Measurements from ENCODE around the gene RHO. TPM values are rescaled to one million over a fixed set of nuclear protein-coding genes. Genes with fewer than 3 reads are reported as not detected.
A peak's percentile ranks its signal among the peaks of the same experiment; 100 is the strongest.

Gene RHO
- total and polyA plus RNA-seq, 10 of the 15 experiments (the other 5 are each of a cell fraction or from before 2014, with no cell fraction given): not detected

GRCh38 chr3:129577366-129577765, 48.9 kb downstream of the RHO start:
- no peak for FAIRE-seq
- no peak overlapping the region for H3K27ac ChIP-seq (ENCODE audit: control insufficient read depth, insufficient read depth)
- POLR2A ChIA-PET: interaction anchor here (0.7 to 1.1 kb wide), 3 partner anchors 42 to 638 kb away, joined by 3 to 6 read pairs (median 3); no protein-coding TSS in a partner anchor

More at GRCh38 chr3:129577366-129577765, 48.9 kb downstream of the RHO start:
- RAD21 ChIA-PET (ENCODE audit: unreplicated experiment): interaction anchor here (1.0 to 1.3 kb wide), 2 partner anchors 52 to 194 kb away, joined by 3 to 4 read pairs; no protein-coding TSS in a partner anchor
- Histone ChIP-seq H3K27me3 (replicated peaks in 1 of 2; ENCODE audit: control insufficient read depth in 2 of 2, insufficient read depth in 2 of 2, low read length in 1 of 2) (no peaks in the 10 kb centered on the region), H4K20me1 (ENCODE audit: control insufficient read depth, insufficient read depth) (no peaks in the 10 kb centered on the region), H3K4me3 (no peak overlapping the region), H3K36me3 (ENCODE audit: control insufficient read depth in 2 of 2, insufficient read depth in 2 of 2, low read length in 1 of 2) (no peaks in the 10 kb centered on the region), H3K9ac (ENCODE audit: control insufficient read depth, insufficient read depth, low read length) (no peak overlapping the region), H3K9me3 (replicated peaks; ENCODE audit: control insufficient read depth, insufficient read depth, low read length) (no peaks in the 10 kb centered on the region), H3K79me2 (ENCODE audit: control insufficient read depth, insufficient read depth, low read length) (no peaks in the 10 kb centered on the region), H2AFZ (ENCODE audit: control insufficient read depth, low read depth, low read length) (peak overlapping the region; percentile 86), H3K4me1 (ENCODE audit: control insufficient read depth, insufficient read depth, low read length) (peaks cover 22% of the 10 kb centered on the region), H3K4me2 (ENCODE audit: control insufficient read depth, insufficient read depth) (peak overlapping the region; percentile 44)
- CTCF ChIA-PET: interaction anchor here (0.6 to 2.0 kb wide), 3 partner anchors 14 to 194 kb away, joined by 3 to 8 read pairs (median 4); no protein-coding TSS in a partner anchor
- SMC1A ChIA-PET (ENCODE audit: uncharacterized antibody, unreplicated experiment): interaction anchor here (0.8 to 1.2 kb wide), 2 partner anchors 22 to 49 kb away, joined by 3 to 4 read pairs; no protein-coding TSS in a partner anchor
- WGBS (ENCODE audit: insufficient coverage, insufficient replicate concordance, low lambda C conversion rate, missing lambda C conversion rate): 33% methylated on average over 16 of the region's 17 CpGs
- no peak for DNase-seq (ENCODE audit: low read depth, low spot score)
- intact Hi-C loops (cut with micrococcal nuclease; ENCODE audit: unreplicated experiment) (no loop called here), in situ Hi-C loops (cut with MboI) (no loop called here)
- TF ChIP-seq POLR2AphosphoS2 (IDR thresholded peaks at IDR 0.05; ENCODE audit: low read depth, low read length) (no peak), USF1 (IDR thresholded peaks at IDR 0.05; ENCODE audit: borderline replicate concordance, extremely low read length, insufficient read depth, low read depth, low read length) (peak; percentile 34)
- no peak for ATAC-seq
- BruUV-seq (replicated peaks): no TSS peak

Data from GM12878 (cell line).